HCT116 (cell line): Measurements from ENCODE around the gene FRMPD4. TPM values are rescaled to one million over a fixed set of nuclear protein-coding genes. Genes with fewer than 3 reads are reported as not detected.

Experiments
- ATAC-seq: fragments of 200-7000 bp; cut with Tn5 transposase; 2 replicates; pipeline ENCODE4 v1.9.1; 2020; ENCODE audit warnings: mild to moderate bottlenecking, moderate library complexity
- BruUV-seq: library from RNA; stranded (reverse); fragments of 400-500 nt; replicated peaks from 2 replicates; lab custom pipeline; 2021; lab: Mats Ljungman, UMichigan
- CTCF ChIA-PET: fragments of 300-600 bp; sonication (Branson Sonifier 250); formaldehyde crosslinking; loops from one replicate; lab custom pipeline; 2021; ENCODE audit warnings: antibody characterized with exemption; lab: Charles Lee
- POLR2A ChIA-PET: fragments of 300-600, 350-600 bp; sonication (Branson Sonifier 250); formaldehyde crosslinking; loops from one replicate; lab custom pipeline; 2021; ENCODE audit warnings: antibody characterized with exemption; lab: Charles Lee
- RAD21 ChIA-PET, 2 experiments: fragments of 300-600 bp; sonication (Branson Sonifier 250); formaldehyde crosslinking; loops; one replicate each; lab custom pipeline; 2023; ENCODE audit warnings: low total read pairs in 2 of 2; ENCODE audit not compliant: uncharacterized antibody in 2 of 2, unreplicated experiment in 2 of 2, low non-redundant PET in 1 of 2; lab: Charles Lee
- DNase-seq: peaks from one replicate; pipeline ENCODE4 v3.0.0-alpha.2; 2010; ENCODE audit warnings: low read depth, low spot score
- H2AFZ ChIP-seq: fragments of 200-600 bp; shearing (Covaris generic), sonication (generic); 2 replicates; pipeline ENCODE4 v1.6.1; 2017; ENCODE audit warnings: low read depth, mixed run types, mixed read lengths, antibody characterized with exemption, low read length; ENCODE audit not compliant: poor library complexity, severe bottlenecking
- H3K27ac ChIP-seq: 2 replicates; pipeline ENCODE4 v1.5.1; 2012; ENCODE audit warnings: low read depth, low read length
- H3K27me3 ChIP-seq: fragments of 200-600 bp; sonication (generic); 2 replicates; pipeline ENCODE4 v1.6.1; 2016; ENCODE audit warnings: mixed run types, low read length, mixed read lengths; ENCODE audit not compliant: insufficient read depth
- H3K36me3 ChIP-seq, 2 experiments: fragments of 200-500 bp in 1 of 2; fragments of 200-600 bp in 1 of 2; sonication (Bioruptor generic) in 1 of 2; sonication (generic) in 1 of 2; 2 replicates each; pipeline versions ENCODE4 v1.5.1 to v1.6.1; 2014 to 2016; ENCODE audit warnings: low read length in 2 of 2, inconsistent platforms in 1 of 2, mixed read lengths in 1 of 2, mixed run types in 1 of 2; ENCODE audit not compliant: insufficient read depth in 2 of 2, control insufficient read depth in 1 of 2
- H3K4me1 ChIP-seq, 2 experiments: fragments of 200-600 bp in 1 of 2; sonication (generic) in 1 of 2; 2 replicates each; pipeline versions ENCODE4 v1.5.1 to v1.6.1; 2012 to 2017; ENCODE audit warnings: low read length in 2 of 2, inconsistent platforms in 1 of 2, mild to moderate bottlenecking in 1 of 2, mixed read lengths in 1 of 2, mixed run types in 1 of 2, moderate library complexity in 1 of 2; ENCODE audit not compliant: insufficient read depth in 2 of 2, control insufficient read depth in 1 of 2
- H3K4me2 ChIP-seq: fragments of 200-600 bp; sonication (generic); 2 replicates; pipeline ENCODE4 v1.6.1; 2017; ENCODE audit warnings: mixed run types, low read length, mixed read lengths
- H3K4me3 ChIP-seq, 2 experiments: fragments of 200-600 bp in 1 of 2; sonication (generic) in 1 of 2; replicated peaks in 1 of 2; 2 replicates each; pipeline ENCODE4 v1.5.1; 2011 to 2016; ENCODE audit warnings: low read length in 2 of 2, control low read depth in 1 of 2, low read depth in 1 of 2, mild to moderate bottlenecking in 1 of 2, mixed read lengths in 1 of 2, mixed run types in 1 of 2
- H3K79me2 ChIP-seq: fragments of 200-600 bp; sonication (generic); 2 replicates; pipeline ENCODE4 v1.6.1; 2017; ENCODE audit warnings: mild to moderate bottlenecking, mixed run types, low read length, moderate library complexity, mixed read lengths; ENCODE audit not compliant: insufficient read depth
- H3K9ac ChIP-seq: fragments of 200-600 bp; sonication (generic); 2 replicates; pipeline ENCODE4 v1.6.1; 2016; ENCODE audit warnings: low read length, mixed read lengths
- H3K9me2 ChIP-seq: fragments of 200-600 bp; sonication (generic), shearing (Covaris generic); 2 replicates; pipeline ENCODE4 v1.6.1; 2017; ENCODE audit warnings: mixed run types, mild to moderate bottlenecking, moderate library complexity; ENCODE audit not compliant: insufficient read depth
- H3K9me3 ChIP-seq, 2 experiments: fragments of 200-500 bp in 1 of 2; fragments of 200-600 bp in 1 of 2; sonication (Bioruptor generic) in 1 of 2; sonication (generic) in 1 of 2; 2 replicates each; pipeline ENCODE4 v1.6.1; 2014 to 2017; ENCODE audit warnings: low read length in 2 of 2, mixed read lengths in 2 of 2, inconsistent platforms in 1 of 2, low read depth in 1 of 2, mild to moderate bottlenecking in 1 of 2, mixed run types in 1 of 2, moderate library complexity in 1 of 2; ENCODE audit not compliant: control insufficient read depth in 1 of 2, insufficient read depth in 1 of 2
- H4K20me1 ChIP-seq: fragments of 200-600 bp; sonication (generic), shearing (Covaris generic); 2 replicates; pipeline ENCODE4 v1.6.1; 2017; ENCODE audit warnings: mixed run types, mild to moderate bottlenecking, moderate library complexity; ENCODE audit not compliant: insufficient read depth
- ATF3 ChIP-seq: IDR thresholded peaks from 2 replicates; pipeline ENCODE4 v1.6.1; 2012
- CEBPB ChIP-seq: IDR thresholded peaks from 2 replicates; pipeline ENCODE4 v1.6.1; 2012; ENCODE audit warnings: low read depth
- CTCF ChIP-seq, 3 experiments: fragments of 200-600 bp in 1 of 3; sonication (generic) in 1 of 3; IDR thresholded peaks in 2 of 3; conservative IDR thresholded peaks in 1 of 3; 2 replicates each; pipeline ENCODE4 v1.5.1; 2012 to 2017; ENCODE audit warnings: low read depth in 2 of 3, low read length in 2 of 3, antibody characterized with exemption in 1 of 3, borderline replicate concordance in 1 of 3, control low read depth in 1 of 3, mild to moderate bottlenecking in 1 of 3, mixed read lengths in 1 of 3, mixed run types in 1 of 3, moderate library complexity in 1 of 3; ENCODE audit not compliant: insufficient read depth in 1 of 3
- EGR1 ChIP-seq: IDR thresholded peaks from 2 replicates; pipeline ENCODE4 v1.6.1; 2012; ENCODE audit warnings: low read depth
- ELF1 ChIP-seq: IDR thresholded peaks from 2 replicates; pipeline ENCODE4 v1.6.1; 2012; ENCODE audit warnings: low read depth, borderline replicate concordance
- EZH2 ChIP-seq: fragments of 200-600 bp; sonication (generic); IDR thresholded peaks from 2 replicates; pipeline ENCODE4 v1.6.1; 2017; ENCODE audit warnings: antibody characterized with exemption, mixed run types
- EZH2phosphoT487 ChIP-seq: fragments of 200-600 bp; IDR thresholded peaks from 2 replicates; pipeline ENCODE4 v1.6.1; 2018; ENCODE audit warnings: antibody characterized with exemption, borderline replicate concordance
- JUND ChIP-seq: IDR thresholded peaks from 2 replicates; pipeline ENCODE4 v1.6.1; 2012
- POLR2AphosphoS5 ChIP-seq: IDR thresholded peaks from 2 replicates; pipeline ENCODE4 v1.6.1; 2011; ENCODE audit warnings: mild to moderate bottlenecking, low read depth, low read length, moderate library complexity
- RAD21 ChIP-seq: IDR thresholded peaks from 2 replicates; pipeline ENCODE4 v1.6.1; 2012; ENCODE audit warnings: low read depth, mild to moderate bottlenecking
- SP1 ChIP-seq: IDR thresholded peaks from 2 replicates; pipeline ENCODE4 v1.6.1; 2012; ENCODE audit warnings: low read depth
- SRF ChIP-seq: IDR thresholded peaks from 2 replicates; pipeline ENCODE4 v1.6.1; 2012; ENCODE audit warnings: low read depth
- TCF7L2 ChIP-seq: IDR thresholded peaks from 2 replicates; pipeline ENCODE4 v1.7.0; 2011; ENCODE audit warnings: borderline replicate concordance, inconsistent platforms; ENCODE audit not compliant: insufficient read depth, insufficient read length; ENCODE audit errors: extremely low read depth
- ZFX ChIP-seq: fragments of 450-650 bp; IDR thresholded peaks from 2 replicates; pipeline ENCODE4 v1.6.1; 2017
- ZNF274 ChIP-seq: fragments of 200-500 bp; sonication (Bioruptor generic); IDR thresholded peaks from 2 replicates; pipeline ENCODE4 v1.6.1; 2014; ENCODE audit warnings: mild to moderate bottlenecking, low read depth, low read length, inconsistent platforms
- intact Hi-C: fragments of 100-400 bp; cut with micrococcal nuclease; formaldehyde crosslinking; loops from 2 replicates; pipeline ENCODE4 v1.10.0; 2022
- total RNA-seq: library from RNA; stranded (reverse); gene quantifications from one replicate; pipeline ENCODE4 v1.2.1, GENCODE V29; 2021; ENCODE audit not compliant: unreplicated experiment

FRMPD4 gene
- total RNA-seq, 1 experiment from 2014 or later: not detected

GRCh38 chrX:12383196-12383595 lies 244.9 kb downstream of the FRMPD4 start:
- RAD21 ChIA-PET: no interaction called here
- no peaks in the 10 kb centered on the region for H3K9me2 ChIP-seq
- DNase-seq (no peak), ATAC-seq (no peak)
- no TSS peak for BruUV-seq
- no peaks in the 10 kb centered on the region for H3K9me3 ChIP-seq
- H3K27me3 ChIP-seq: no peaks in the 10 kb centered on the region
- CTCF ChIA-PET: no interaction called here
- no peak overlapping the region for H3K9ac ChIP-seq
- no peaks in the 10 kb centered on the region for H3K36me3 ChIP-seq
- no peak overlapping the region for H3K4me2 ChIP-seq
- no peak overlapping the region for H3K27ac ChIP-seq
- H3K4me1 ChIP-seq: no peaks in the 10 kb centered on the region
- no peaks in the 10 kb centered on the region for H3K79me2 ChIP-seq
- no peak overlapping the region for H2AFZ ChIP-seq
- POLR2A ChIA-PET: no interaction called here
- intact Hi-C loops: no loop called here
- no peak overlapping the region for H3K4me3 ChIP-seq
- H4K20me1 ChIP-seq: no peaks in the 10 kb centered on the region
- peak in 2 of 3 experiments; percentile 17 to 33; a peak in 1 of 6 replicates for TF ChIP-seq CTCF (IDR thresholded peaks at IDR 0.05 in 2 of 3, conservative IDR thresholded peaks at IDR 0.05 in 1 of 3; ENCODE audit: borderline replicate concordance in 1 of 3, insufficient read depth in 1 of 3, low read depth in 2 of 3, low read length in 2 of 3)
- no peak for TF ChIP-seq JUND
- no peak for TF ChIP-seq SP1
- no peak for TF ChIP-seq EGR1
- TF ChIP-seq, all 23 proteins: peak for 1

GRCh38 chrX:12390301-12390700 lies 252.0 kb downstream of the FRMPD4 start:
- H4K20me1 ChIP-seq: no peaks in the 10 kb centered on the region
- POLR2A ChIA-PET: no interaction called here
- H2AFZ ChIP-seq: no peak overlapping the region
- intact Hi-C loops: no loop called here
- no peak overlapping the region for H3K4me3 ChIP-seq
- no peaks in the 10 kb centered on the region for H3K4me1 ChIP-seq
- no peak for DNase-seq
- TF ChIP-seq ATF3 (no peak), EZH2 (no peak), ZNF274 (no peak), RAD21 (no peak), CEBPB (no peak), CTCF (IDR thresholded peaks at IDR 0.05 in 2 of 3, conservative IDR thresholded peaks at IDR 0.05 in 1 of 3; ENCODE audit: borderline replicate concordance in 1 of 3, insufficient read depth in 1 of 3, low read depth in 2 of 3, low read length in 2 of 3) (no peak), EZH2phosphoT487 (no peak), POLR2AphosphoS5 (no peak), JUND (no peak), SRF (no peak), ZFX (no peak), ELF1 (no peak), TCF7L2 (no peak), SP1 (no peak)
- ATAC-seq: no peak
- RAD21 ChIA-PET: no interaction called here
- BruUV-seq: no TSS peak
- CTCF ChIA-PET: no interaction called here
- no peaks in the 10 kb centered on the region for H3K79me2 ChIP-seq
- no peak overlapping the region for H3K4me2 ChIP-seq
- no peaks in the 10 kb centered on the region for H3K9me2 ChIP-seq
- H3K27ac ChIP-seq: no peak overlapping the region
- no peaks in the 10 kb centered on the region for H3K36me3 ChIP-seq
- no peaks in the 10 kb centered on the region for H3K9me3 ChIP-seq
- no peak overlapping the region for H3K9ac ChIP-seq
- H3K27me3 ChIP-seq: no peaks in the 10 kb centered on the region
